Activated effector memory CD4-positive, alpha-beta T cell treated with anti-CD3 and anti-CD28 coated beads, Interleukin-2, amount 50 U/mL, for 16 hours (primary cell): ENCODE data around the gene MGAT2.
A peak's percentile ranks its signal among the peaks of the same experiment; 100 is the strongest.

Source experiments
- DNase-seq: peaks from one replicate; pipeline ENCODE4 v3.0.0-alpha.2; 2020

The MGAT2 gene

DNA sequence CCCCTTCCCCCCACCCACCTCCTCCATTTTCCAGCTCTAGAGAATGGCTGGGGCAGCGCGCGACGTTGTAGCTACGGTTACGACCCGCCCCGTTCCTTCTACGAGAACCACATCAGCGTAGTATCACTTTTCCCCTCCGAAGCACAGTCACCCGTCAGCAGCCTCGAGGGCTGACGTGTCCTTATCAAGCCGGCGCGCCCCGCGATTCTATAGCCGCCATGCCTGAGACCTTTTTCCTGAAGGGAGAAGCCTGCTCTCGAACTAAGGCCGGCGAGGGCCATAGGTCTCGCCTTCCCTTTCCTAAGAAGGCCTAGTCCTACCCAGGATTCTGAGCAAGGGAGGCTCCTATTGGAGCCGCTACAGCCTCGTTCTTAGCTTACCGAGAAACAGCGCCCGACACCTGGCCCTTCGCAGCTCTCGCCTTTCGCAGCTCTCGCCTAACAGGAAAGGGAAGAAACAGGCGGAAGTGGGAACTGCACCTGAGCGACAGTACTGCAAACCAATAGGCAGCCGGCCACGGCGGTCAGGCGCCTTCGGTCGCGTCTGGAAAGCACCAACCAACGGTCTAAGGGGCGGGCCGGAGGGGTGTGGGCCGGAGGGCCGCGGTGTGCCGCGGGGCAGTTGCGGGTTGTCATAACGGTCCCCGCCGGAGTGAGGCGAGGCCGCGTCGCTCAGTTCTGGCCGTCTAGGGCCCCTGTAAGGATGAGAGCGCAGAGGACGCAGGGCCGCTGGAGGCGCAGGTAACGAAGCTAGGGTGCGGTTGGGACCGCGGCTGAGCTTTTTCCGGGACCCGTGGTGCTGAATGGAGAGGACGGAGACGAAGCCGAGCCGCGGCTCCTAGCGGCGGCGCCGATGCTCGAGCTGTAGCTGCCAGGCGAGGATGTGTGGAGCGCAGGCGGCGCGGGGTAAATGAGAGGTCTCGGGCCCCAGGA is at the start of gene MGAT2, which contains the start of gene RPL36AL:
TSS of gene MGAT2 (plus strand) at position 618 of the 932 bp plus-strand sequence. CDS start 470 bp downstream, outside the sequence.
TSS of gene RPL36AL (minus strand) at position 445 of the 932 bp plus-strand sequence. CDS start 1,522 bp downstream, outside the sequence.
- peak; percentile 97 for DNase-seq

DNA sequence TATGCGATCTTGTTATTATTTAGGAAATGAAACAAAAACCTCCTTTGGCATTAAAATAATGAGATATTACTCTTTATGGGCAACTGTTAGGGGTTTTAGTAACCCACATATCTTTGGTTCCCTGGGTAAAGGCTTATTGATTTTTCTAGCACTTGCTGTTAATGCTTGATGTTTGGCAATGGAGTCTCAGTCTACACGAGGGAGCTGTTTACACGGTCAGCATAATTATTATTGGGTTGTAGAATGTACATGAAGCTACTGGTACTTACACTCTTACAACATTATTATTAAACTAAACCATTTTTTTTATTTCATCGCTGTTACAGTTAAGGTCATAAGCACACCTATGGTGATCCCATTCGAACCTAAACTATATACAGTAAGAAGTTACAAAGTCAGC is 46.6 kb upstream of the MGAT2 start:
- DNase-seq, result no peak

DNA sequence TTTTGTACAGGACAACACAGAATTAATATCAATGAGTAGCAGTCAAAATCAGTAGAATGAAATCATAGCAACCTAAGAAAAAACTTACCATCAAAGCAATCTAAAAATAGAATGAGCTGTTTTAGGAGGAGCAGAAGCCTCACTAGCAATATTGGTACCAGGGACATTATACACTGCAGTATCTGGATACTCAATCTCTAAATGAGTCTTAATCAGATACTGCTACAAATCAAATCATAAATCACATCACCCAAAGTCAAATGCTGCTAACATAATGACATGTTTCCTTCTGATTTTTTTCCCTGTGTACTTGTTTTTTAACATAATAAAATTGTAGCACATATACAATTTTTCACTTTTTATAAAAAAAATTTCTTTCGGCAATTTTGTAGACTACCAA is 42.5 kb upstream of the MGAT2 start:
- DNase-seq, result no peak

DNA sequence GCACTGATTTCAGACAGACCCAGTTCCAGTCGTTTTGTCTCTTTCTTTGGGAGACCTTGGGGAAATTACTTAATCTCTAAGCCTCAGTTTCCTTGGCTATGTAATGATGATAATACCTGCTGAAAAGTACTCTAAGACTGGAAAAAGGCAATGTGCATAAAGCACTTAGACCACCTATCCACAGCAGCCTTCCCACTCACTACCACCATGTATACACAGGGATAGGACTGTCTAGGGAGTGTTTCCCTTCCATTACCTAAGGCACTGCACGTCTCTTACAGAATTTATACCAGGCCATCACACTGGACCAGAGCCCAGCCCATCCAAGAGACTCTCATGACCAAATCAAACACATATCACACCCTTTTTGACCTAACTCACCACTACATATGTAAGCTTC is 40.8 kb upstream of the MGAT2 start:
- DNase-seq, result no peak

DNA sequence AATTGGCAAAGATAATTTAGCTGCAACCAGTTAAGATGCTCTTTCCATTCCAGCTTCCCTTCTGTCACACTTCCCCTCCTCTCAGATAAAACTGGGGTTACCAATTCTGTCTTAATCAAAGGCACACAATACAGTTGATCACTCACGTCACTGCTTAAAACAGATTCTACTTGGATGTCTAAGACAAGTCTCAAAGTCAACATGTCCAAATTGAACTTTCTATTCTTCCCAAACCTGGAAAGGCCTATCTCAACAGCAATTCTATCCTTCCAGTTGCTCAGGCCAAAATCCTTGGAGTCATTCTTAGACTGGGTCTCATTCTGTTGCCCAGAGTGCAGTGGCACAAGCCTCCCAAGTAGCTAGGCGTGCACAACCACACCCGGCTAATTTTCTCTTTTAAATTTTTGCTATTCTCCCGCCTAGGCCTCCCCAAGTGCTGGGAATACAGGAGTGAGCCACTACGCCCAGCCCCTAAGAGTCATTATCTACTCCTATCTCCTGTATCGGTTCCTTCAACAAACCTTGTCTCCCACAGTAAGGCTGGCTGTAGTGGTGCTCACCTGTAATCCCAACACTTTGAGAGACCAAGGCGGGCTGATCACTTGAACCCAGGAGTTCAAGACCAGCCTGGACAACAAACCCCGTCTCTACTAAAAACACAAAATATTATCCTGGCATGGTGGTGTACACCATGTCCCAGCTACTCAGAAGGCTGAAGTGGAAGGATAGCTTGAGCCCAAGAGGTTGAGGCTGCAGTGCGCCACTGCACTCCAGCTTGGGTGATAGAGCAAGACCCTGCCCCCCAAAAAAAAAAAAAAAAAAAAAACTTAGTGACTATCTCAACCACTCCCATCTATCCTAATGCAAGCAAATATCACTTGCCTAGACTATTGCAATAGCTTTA is 39.1 kb upstream of the MGAT2 start:
- DNase-seq, result no peak

DNA sequence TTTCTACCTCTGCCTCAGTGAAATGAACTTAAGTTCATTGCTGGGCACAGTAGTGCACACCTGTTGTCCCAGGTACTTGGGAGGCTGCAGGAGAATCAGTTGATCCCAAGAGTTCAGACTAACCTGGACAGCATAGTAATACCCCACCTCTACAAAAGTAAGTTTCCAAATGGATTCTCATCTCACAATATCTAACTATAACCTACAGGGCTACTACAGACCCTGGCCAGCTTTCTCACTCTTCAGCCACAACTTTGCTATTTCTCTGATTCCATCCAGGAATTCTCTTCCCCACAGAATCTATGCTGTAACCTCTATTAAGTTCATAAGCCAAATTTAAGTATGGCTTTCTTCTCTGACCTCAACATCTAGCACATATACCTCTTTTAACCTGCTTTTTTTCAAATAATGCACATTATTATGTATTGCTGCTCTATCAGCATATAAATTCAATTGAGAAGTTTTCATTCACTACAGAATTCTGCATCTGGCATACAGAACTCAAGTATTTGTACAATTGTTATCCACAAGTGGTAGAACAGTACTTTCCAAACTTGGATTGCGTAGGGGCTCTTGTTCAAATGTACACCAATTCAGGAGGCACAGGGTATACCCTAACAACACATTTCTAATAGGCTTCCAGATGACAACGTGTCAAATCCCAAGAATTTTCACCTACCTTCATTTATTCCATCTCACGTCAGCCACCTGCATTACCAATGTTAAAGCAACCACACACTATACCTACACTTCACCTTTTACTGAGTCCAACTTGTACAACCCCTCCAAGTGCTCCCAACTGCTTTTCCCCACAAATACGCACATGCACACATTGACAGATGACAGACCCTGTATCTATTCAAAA is 38.3 kb upstream of the MGAT2 start:
- DNase-seq, result no peak

DNA sequence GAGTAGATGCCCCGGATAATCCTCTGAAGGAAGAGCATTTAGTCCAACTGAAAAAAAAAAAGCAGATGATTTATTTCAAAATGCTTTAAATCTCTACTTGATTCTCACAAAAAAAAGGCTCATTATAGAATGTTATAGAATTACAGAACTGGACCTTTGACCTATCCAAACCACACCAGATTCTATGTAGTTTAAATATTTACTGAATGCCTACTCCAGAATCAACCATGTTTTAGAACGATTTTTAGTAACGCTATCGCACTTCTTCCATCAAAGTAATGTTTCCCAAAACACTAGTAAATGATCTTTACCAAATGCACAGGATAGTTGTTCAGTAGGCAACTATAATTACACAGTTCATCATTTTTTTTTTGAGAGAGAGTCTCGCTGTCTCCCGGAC is 37.0 kb upstream of the MGAT2 start:
- DNase-seq, result no peak

DNA sequence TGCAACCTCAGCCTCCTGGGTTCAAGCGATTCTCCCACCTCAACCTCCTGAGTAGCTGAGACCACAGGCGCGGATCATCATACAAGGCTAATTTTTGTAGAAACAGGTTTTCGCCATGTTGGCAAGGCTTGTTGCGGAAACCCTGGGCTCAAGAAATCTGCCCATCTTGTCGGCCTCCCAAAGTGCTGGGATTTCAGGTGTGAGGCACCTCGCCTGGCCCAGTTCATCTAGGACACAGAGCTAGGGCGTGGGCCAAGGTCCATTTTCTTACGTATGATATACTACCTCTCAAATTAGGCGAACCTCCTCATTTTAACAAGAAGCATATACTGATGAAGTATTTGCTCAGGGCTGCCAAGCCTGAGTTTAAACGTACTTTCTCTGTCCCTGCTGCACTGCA is 36.5 kb upstream of the MGAT2 start:
- DNase-seq, result no peak

DNA sequence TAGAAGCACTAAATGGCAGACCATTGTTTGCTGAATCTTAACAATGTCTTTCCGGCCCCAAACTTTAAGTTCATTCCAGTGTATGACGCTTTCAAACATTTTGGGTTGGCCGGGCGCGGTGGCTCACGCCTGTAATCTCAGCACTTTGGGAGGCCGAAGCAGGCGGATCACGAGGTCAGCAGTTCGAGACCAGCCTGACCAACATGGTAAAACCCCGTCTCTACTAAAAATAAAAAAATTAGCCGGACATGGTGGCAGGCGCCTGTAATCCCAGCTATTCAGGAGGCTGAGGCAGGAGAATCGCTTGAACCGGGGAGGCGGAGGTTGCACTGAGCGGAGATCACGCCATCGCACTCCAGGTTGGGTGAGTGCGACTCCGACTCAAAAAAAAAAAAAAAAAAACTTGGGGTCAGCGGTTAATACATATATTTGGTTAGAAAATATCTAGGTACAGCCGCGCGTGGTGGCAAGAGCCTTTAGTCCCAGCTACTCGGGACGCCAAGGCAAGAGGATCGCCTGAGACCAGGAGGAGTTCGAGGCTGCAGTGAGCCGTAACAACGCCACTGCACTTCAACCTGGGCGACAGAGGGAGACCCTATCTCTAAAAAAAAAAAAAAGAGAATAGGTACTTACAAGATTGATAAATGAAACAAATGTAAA is 35.5 kb upstream of the MGAT2 start:
- peak; percentile 71 for DNase-seq

DNA sequence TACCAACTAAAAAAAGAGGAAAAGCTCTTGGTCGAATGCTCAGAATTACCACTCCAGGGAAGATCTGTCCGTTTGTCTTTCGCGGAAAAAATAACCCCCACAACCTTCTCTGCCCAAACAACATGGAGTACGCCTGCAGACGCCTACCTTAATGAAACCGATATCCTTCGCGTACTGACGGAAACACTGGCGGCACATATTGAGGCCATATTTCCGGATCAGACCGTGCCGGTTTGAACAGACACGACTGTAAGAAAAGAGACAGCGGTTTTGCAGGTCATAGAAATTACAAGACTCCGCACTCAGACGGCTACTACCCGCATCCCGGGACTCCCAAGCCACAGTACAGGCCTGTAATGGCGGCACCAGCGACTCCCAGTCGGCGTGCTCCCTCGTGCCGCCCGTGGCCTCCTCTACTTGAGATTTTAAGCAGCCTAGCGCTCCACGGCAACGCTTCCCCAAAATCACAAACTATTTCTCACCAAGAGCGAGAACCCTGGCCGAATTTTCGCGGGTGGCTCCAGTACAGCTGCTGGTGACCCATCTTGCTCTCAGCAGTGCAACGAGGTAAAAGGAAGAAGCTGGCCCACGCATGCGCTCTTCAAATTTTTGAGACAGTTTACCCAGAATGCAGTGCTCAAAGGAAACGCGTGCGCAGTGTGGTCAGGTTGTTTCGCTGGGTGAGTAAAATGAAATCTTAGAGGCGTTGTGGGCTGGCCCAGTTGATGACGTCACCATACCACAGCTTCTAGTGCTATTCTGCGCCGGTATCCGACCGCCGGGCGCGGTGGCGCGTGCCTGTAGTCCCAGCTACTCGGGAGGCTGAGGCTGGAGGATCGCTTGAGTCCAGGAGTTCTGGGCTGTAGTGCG is 34.6 kb upstream of the MGAT2 start, which contains the start of gene RPS29:
TSS of gene RPS29 (minus strand) at position 578 of the 870 bp plus-strand sequence. CDS start at position 544, 34 bp downstream.
- peak; percentile 99 for DNase-seq

DNA sequence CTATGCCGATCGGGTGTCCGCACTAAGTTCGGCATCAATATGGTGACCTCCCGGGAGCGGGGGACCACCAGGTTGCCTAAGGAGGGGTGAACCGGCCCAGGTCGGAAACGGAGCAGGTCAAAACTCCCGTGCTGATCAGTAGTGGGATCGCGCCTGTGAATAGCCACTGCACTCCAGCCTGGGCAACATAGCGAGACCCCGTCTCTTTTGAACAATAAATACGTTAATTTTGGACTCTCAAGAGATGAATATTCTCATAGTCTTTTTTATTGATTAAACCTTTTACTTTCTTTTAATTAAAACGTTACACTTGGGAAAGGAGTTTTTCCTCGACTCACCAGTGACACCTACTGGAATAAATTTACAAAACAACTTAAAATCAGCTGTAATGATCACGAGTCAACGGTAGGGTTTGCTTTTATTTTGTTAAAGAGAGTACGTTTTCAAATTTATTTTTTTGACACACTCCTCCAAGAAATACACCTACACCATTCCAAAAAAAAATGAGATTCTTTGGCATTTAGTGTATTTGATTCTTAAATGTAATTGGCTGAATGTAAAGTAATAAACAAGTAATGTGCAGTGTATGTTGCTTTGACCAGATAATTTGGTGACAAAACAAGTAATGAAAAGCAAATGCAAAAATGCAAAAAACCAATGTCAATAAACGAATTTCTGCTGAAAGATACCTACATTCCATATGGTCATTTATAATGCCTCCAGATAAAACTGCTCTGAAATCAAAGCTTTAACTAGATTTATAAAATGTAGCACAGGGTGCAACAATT is 33.7 kb upstream of the MGAT2 start:
- DNase-seq, result no peak

DNA sequence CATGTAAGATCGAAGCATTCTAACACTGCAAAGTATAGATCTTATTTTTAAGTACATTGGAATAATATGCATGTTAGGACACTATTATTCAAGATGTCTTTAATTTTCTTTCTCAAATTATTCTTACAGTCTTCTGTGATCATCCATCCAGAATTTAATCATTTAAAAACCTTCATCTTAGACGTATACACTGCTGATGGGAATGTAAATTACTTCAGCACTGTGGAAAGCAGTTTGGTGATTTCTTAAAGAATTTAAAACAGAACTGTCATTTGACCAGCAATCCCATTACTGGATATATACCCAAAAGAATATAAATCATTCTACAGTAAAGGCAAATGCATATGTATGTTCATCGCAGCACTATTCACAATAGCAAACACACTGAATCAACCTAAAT is 31.2 kb upstream of the MGAT2 start:
- DNase-seq, result no peak

DNA sequence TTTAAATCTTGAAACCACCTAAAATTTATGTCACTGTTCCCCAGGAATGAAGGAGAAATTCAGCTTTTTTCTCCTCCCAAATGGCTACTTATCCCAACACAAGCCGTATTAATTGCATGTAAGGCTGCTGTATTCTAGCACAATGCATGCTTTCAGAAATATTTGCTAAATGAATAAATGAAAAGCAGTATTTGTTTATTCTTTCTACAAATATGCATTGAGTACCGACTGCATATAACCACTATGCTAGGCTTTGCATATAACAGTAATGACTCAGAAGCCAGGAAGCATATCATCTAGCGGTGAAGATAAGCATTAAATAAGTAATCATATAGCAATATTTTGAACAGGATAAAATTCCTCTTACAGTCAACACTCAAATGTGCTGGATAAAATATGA is 27.6 kb upstream of the MGAT2 start:
- DNase-seq, result no peak

DNA sequence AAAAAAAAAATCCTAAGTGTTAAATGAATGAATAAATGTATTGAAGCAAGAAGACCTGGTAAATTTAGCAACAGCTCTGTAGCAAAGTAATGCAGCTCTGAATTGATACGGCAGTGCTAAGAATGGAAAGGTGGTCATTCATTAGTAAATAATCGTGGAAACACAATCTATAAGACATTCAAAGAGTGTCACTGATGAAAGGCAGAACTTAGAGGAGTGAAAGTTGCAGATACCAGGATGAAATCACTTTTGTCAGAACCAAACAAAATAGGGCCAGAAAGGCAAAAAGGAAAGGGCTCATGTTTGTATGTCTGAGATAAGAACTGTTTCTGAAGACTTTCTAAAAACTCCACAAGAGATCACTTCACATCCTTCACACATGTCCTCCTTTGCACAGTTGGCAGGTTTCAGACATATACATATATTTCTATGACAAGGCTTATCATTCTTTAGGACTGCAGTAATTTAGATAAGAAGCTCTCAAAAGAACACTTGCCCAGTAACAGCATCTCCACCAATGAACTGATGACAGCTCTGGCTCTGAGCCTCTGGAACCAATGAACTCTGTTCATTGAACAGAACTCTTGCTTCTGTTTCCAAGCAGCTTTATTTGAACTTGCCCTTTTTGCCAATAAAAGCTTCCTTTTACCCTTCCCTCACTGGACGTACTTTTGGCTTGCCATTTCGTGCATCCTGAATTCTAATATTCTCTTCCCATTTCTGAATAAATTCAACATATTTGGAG is 26.1 kb upstream of the MGAT2 start:
- DNase-seq, result no peak

DNA sequence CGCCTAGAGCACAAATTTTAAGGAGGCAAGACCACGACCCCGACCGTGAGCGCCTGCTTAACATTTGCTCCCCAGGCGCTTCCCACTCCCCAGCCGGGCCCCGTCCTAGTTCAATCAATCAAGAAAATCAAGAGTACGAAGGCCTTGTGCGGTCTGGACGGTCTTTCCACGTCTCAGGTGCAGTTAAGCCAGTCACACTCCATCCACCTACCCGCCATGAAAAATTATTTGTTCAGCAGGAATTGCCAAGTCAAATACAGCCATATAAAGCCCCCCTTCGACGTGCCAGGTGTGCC is 22.5 kb upstream of the MGAT2 start:
- no peak for DNase-seq

DNA sequence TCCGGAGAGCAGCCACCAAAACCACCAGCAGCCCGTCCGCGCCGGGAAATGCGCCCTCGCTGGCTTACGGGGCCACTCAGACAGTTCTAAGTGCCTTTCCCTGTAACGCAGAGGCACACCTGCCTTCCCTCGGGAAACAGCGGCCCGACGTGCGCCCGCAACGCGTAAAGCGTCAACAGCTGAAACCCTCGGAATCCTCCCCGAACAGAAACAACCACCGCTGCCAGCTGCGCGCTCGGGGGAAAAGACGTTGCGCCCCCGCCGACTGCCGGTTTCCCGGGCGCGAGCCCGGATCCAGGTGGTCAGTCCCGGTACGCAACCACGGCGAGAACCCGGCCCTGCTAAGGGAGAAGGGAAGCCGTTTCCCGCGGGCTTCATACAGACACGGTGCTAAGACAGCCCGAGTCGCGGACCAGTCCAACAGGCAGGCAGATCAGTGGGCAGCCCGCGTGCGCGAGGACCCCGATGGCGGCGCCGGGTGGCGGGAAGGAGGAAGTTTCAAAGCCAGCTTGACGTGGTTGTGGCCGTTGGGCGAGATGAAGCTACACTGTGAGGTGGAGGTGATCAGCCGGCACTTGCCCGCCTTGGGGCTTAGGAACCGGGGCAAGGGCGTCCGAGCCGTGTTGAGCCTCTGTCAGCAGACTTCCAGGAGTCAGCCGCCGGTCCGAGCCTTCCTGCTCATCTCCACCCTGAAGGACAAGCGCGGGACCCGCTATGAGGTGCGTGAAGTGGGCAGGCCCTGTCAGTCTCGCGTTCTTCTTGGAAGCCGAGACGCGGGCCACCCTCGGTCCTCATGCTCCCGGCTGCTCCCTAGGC is 21.9 kb upstream of the MGAT2 start, which contains the start of gene LRR1:
TSS of gene LRR1 (plus strand) at position 456 of the 816 bp plus-strand sequence. CDS start at position 537, 81 bp downstream.
- DNase-seq, result peak; percentile 95

DNA sequence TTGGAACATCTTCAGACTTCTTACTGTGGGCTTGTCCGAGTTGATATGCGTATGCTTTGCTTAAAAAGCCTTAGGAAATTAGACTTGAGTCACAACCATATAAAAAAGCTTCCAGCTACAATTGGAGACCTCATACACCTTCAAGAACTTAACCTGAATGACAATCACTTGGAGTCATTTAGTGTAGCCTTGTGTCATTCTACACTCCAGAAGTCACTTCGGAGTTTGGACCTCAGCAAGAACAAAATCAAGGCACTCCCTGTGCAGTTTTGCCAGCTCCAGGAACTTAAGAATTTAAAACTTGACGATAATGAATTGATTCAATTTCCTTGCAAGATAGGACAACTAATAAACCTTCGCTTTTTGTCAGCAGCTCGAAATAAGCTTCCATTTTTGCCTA is 13.0 kb upstream of the MGAT2 start:
- no peak for DNase-seq

DNA sequence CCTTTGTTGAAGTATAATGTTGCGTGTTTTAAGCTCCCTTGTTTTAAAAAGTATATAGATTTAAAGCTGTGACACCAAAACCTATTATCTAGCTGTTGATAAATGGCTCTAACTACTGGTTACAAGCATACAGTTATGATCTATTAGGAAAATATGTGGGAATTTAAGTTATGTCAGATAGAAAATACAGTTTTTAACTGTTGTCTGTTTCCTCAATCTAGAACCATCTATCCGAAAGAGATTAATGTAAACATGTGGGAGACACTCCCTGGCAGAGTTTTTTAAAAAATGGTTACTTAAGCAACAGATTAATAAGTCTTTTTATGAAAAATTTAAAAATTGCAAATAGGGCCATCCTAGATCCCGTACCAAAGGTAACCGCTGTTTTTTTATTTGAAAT is 8.3 kb upstream of the MGAT2 start:
- no peak for DNase-seq
